Measurements from ENCODE around the gene SHISA6. TPM values are rescaled to one million over a fixed set of nuclear protein-coding genes. Genes with fewer than 3 reads are reported as not detected.
A peak's percentile ranks its signal among the peaks of the same experiment; 100 is the strongest.

SHISA6 gene
- polyA plus RNA-seq, 3 donors: 1.8 to 2.5 (median 2.0) TPM

DNA sequence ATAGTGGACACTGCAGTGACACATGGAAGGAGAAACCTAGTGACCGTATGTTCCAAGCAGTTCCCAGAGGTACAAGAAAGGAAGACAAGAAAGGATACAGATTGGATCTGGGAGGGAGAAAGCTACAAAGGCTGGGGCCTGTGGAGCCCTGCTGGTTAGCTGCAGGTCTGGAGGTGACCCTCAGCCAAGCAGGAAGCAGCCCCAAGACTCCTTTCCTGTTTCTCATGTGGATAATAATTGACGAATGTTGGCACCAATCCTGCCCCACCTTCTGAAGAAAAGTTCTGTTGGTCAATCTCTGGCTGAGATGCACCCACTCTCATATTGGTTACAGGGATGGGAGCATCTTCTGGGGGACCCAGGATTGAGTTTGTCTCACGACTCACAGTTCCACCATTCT lies 99.8 kb downstream of the SHISA6 start:
- DNase-seq (ENCODE audit: low read depth in 3 of 3, low spot score in 2 of 3): no peak

DNA sequence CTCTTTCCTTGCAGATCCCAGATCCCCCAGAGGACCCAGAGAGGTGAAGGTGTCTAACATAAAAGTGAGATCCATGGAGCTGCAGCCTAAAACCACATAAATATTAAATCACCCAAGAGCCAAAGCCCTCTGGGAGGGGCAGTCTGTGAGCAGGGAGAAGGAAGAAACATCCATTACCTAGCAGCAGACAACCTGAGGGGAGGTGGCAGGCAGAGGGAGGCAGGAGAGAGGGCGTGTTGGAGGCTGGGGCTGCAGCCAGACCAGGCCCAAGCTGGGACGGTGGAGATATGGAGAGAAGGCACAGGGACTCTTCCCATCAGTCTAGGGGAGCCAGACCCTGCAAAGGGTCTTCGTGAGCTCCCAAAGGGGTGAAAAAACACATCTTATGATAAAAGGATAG lies 101.1 kb downstream of the SHISA6 start:
- DNase-seq (ENCODE audit: low read depth in 3 of 3, low spot score in 2 of 3): no peak

DNA sequence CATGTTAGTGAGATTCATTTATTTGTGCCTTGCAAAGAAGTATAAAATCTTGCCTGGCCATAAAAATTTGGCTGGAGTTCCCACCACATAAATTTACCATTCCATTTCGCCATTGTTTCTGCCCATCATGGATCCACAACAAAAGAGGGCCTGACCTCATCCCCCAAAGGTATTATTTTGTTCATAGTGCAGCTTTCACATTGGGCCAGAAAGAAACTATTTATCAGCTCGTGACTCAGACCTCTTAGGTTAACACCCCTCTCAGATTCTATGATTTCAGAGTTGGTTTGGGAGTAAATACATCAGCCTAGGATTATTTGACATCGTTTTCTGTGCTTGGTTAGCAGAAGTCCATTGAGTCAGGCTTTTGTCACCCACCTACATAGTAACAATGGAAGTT lies 108.1 kb downstream of the SHISA6 start:
- DNase-seq (ENCODE audit: low read depth in 3 of 3, low spot score in 2 of 3): no peak

- DNase-seq (ENCODE audit: low read depth in 3 of 3, low spot score in 2 of 3): no peak
Measured at GRCh38 chr17:11351479-11351878, 110.5 kb downstream of the SHISA6 start.

DNA sequence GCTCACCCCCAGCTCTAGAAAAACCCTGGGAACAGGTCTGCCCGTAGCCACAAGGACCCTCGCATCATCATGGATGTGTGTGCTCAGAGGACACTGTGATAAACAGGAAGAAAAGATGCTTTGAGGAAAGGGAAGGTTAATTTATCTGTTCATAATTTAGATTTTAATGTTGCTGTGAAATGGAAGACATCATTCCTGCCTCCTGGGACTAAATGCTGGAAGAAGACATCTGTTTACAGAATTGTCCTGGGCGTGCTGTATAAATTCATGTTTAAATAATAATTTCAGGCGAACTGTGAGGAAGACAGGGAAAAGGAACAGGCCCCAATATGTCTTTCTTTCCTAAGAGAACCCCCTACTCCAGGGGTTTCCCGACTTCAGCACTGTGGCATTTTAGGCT lies 112.6 kb downstream of the SHISA6 start:
- DNase-seq (ENCODE audit: low read depth in 3 of 3, low spot score in 2 of 3): no peak

DNA sequence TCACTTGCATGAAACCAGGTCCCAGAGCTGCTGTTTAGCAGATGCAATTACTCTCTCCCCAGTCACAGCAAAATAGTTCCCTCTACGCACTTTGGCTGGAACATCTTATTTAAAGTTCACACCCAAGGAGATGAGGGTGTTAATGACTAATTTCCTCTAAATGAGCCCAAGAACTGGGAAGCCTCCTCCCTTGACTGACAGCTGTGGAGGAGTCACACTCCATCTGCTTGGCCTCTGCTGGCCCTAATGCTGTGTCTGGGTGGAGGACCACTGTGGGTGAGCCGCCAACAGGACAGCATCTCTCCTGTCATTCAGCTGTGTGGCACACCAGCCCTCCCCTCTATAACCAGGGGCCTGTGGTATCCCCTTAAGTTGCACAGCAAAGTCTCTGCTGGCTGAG lies 115.4 kb downstream of the SHISA6 start:
- no peak for DNase-seq (ENCODE audit: low read depth in 3 of 3, low spot score in 2 of 3)

GRCh38 chr17:11363565-11364117 lies 122.6 kb downstream of the SHISA6 start:
- DNase-seq (ENCODE audit: low read depth in 3 of 3, low spot score in 2 of 3): no peak

DNA sequence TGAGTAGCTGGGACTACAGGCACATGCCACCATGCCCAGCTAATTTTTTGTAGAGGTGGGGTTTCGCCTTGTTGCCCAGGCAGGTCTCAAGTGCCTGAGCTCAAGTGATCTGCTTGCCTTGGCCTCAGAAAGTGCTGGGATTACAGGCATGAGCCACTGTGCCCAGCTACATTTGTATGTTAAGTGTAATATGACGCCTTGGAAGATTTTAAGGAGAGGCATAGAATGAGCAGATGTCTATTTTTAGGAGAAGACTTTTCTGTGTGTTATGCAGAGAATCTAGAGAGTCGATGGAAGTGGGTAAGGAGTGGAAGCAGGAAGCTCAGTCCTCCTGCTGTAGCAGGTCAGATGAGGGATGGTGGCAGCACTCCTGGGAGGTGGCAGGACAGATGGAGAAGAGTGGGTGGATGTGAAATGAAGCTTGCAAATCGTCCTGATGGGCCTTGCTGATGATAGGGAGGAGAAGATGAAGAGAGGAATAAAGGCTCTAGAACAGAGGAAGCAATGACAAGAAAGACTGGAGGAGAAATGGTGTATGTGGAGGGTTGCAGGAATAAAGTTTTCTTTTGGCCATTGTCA lies 125.3 kb downstream of the SHISA6 start:
- DNase-seq (ENCODE audit: low read depth in 3 of 3, low spot score in 2 of 3): no peak

DNA sequence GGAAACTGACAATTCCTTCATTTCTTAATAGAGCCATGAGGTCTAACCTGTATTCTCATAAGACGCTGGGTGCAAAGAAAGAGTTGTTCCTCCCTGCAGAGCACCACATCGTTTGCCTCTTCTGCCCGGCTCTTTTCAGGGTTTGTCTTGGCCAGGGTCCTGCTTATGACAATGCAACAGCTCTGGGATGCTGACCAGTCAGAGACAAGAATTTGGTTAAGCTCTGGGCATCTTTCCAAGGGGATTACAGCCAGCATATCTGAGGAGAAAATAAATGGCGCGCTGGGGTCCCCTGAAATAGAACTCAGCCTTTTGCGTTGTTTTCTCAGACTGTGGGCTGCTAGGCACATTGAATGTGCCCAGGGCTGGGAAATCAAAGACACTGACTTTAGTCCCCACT lies 128.6 kb downstream of the SHISA6 start:
- DNase-seq (ENCODE audit: low read depth in 3 of 3, low spot score in 2 of 3): no peak

DNA sequence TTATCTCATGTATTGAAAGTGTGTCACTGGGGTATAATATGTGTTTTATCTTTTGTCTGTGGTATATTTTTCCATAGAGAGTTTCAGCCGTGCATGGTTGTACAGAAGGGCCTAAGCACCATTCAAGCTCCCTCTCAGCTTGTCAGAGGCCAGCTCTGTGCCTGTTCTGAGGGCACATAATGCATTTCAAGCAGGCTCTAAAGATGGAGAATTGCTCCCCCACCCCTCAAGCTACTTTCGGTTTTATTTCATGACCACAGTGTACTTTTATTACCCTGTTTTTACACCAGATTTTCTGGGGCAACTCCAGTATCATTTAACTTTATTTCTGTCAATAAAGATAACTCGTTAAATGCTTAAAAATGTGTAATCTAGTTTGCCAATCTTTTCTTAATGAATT lies 131.7 kb downstream of the SHISA6 start:
- no peak for DNase-seq (ENCODE audit: low read depth in 3 of 3, low spot score in 2 of 3)

GRCh38 chr17:11378506-11378905 lies 137.5 kb downstream of the SHISA6 start:
- no peak for DNase-seq (ENCODE audit: low read depth in 3 of 3, low spot score in 2 of 3)

DNA sequence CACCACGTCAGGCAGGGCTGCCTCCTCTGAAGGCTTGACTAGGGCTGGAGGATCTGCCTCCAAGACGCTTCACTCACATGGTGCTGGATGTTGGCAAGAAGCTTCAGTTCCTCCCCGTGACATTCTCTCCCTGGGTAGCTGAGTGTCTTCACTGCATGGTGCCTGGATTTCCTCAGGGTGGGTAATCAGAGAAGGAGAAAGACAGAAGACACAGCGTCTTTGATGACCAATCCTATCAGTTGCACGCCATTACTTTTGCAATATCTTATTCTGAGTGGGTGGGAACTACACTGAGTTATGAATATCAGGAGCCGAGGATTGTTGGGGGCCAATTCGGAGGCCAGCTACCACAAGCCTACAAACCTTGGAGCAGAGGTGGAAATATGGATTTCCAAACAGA lies 139.7 kb downstream of the SHISA6 start:
- no peak for DNase-seq (ENCODE audit: low read depth in 3 of 3, low spot score in 2 of 3)

DNA sequence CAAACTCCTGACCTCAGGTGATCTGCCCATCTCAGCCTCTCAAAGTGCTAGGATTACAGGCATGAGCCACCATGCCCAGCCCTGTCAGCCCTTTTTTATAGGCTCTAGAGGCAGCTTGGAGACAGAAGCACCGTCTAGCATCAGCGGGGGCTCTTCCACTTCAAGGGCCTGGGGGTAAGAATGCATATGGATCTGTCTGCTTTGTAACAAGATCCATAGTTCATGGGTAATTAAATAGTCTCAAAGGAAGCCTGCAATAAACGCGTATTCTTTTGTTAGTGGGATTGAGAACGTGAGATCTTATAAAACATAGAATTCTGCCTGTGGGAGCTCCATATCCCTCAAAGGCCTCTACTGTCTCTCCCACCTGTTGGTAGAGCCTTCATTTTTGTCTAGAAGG lies 142.1 kb downstream of the SHISA6 start:
- no peak for DNase-seq (ENCODE audit: low read depth in 3 of 3, low spot score in 2 of 3)

DNA sequence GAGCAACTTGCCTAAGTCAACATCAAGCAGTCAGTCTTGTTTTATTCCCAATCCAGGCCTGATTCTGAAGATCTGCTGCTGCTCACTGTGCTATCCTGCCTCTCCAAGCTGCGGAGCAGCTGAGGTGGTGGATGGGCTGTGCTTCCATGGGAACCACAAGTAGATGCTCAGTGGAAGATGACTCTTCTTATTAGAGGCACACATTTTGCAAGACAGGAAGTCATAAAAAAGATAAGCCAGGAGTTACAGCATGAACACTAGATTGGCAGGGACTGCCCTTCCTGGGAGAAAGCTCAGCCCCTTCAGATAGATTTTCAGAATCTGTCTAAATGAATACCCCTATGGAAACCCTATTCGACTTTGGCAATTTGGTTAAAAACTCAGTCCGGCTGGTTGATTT lies 143.1 kb downstream of the SHISA6 start:
- DNase-seq (ENCODE audit: low read depth in 3 of 3, low spot score in 2 of 3): no peak

DNA sequence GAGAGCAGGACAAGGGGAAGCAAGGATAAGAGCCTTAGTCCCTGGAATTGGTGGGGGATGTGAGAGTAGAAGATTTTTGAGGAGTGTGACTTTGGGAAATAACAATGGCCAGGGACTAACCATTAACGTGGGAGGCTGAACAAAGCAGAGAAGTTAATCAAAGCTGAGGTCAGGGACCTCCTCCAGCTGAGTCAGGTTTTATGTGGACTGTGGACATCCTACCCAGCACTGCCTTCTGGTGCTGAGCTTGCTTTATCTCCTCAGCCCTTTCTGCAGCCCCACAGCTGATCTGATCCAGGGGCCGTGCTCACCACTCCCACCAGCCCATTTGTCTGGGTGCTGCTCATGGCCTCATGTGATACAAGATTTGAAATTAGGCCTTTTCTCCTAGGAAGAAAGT lies 146.6 kb downstream of the SHISA6 start:
- no peak for DNase-seq (ENCODE audit: low read depth in 3 of 3, low spot score in 2 of 3)

- DNase-seq (ENCODE audit: low read depth in 3 of 3, low spot score in 2 of 3): no peak
Measured at GRCh38 chr17:11388054-11388453, 147.0 kb downstream of the SHISA6 start.

GRCh38 chr17:11389583-11389982 lies 148.6 kb downstream of the SHISA6 start:
- DNase-seq (ENCODE audit: low read depth in 3 of 3, low spot score in 2 of 3): no peak

DNA sequence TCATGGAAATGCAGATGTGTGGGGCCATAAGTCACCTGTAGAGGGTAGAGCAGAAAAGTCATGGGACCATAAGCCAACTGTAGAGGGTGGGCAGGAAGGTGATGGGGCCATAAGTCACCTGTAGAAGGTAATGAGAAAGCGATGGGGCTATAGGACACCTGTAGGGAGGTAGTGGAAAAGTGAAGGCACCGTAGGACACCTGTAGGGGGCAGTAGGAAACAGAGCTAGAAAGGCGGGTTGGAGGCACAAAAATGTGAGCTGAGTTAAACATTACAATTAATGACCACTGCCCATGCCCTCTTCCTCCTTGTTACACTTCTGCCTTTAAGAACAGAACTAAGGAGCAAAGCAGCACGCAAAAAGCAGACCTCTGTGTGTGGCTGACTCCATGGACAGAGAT lies 150.1 kb downstream of the SHISA6 start:
- DNase-seq (ENCODE audit: low read depth in 3 of 3, low spot score in 2 of 3): no peak

GRCh38 chr17:11404431-11405276 lies 163.6 kb downstream of the SHISA6 start:
- peak in 1 of 3 donors; percentile 1 for DNase-seq (ENCODE audit: low read depth in 3 of 3, low spot score in 2 of 3)

- no peak for DNase-seq (ENCODE audit: low read depth in 3 of 3, low spot score in 2 of 3)
Measured at GRCh38 chr17:11406716-11407115, 165.7 kb downstream of the SHISA6 start.

- no peak for DNase-seq (ENCODE audit: low read depth in 3 of 3, low spot score in 2 of 3)
Measured at GRCh38 chr17:11412654-11413053, 171.6 kb downstream of the SHISA6 start.

DNA sequence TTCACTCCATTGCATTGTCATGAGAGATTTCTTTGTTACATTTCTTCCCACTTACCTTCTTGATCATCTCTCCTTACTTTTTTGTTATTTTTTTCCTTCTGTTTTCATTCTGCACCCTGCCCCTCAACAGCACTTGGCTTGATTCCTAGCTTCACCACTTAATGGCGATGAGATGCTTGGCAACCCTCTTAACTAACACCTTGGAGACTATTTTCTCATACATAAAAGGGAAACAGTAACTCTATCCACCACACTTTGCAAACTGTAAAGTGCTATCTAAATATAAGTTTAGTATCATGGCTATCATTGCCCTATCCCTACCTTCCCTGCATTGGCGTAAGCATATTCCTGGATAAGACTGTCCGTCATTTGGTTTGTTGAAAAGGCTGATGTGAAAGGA lies 177.3 kb downstream of the SHISA6 start:
- DNase-seq (ENCODE audit: low read depth in 3 of 3, low spot score in 2 of 3): no peak

Data from right renal cortex interstitium (tissue), 3 donors.